Endothelial cell of umbilical vein (primary cell): Measurements from ENCODE around the gene USP7. TPM values are rescaled to one million over a fixed set of nuclear protein-coding genes. Genes with fewer than 3 reads are reported as not detected.

Source experiments
- BruUV-seq: library from RNA; stranded (reverse); fragments of 400-500 nt; replicated peaks from 2 replicates; lab custom pipeline; 2021; lab: Mats Ljungman, UMichigan
- CTCF ChIA-PET: fragments of 300-600, 350-600 bp; sonication (Branson Sonifier 250); formaldehyde crosslinking; loops from one replicate; lab custom pipeline; 2021; ENCODE audit warnings: antibody characterized with exemption, inconsistent platforms; lab: Charles Lee
- POLR2A ChIA-PET: fragments of 300-600, 350-600 bp; sonication (Branson Sonifier 250); formaldehyde crosslinking; loops from one replicate; lab custom pipeline; 2021; ENCODE audit warnings: antibody characterized with exemption, inconsistent platforms; lab: Charles Lee
- DNase-seq: peaks from one replicate; pipeline ENCODE4 v3.0.0-alpha.2; 2011; ENCODE audit warnings: low read depth, low spot score
- FAIRE-seq: peaks from 2 replicates; lab custom pipeline; 2011; peaks lifted over from hg19 to GRCh38; lab: Jason Lieb, UNC
- H2AFZ ChIP-seq: 2 replicates; pipeline ENCODE4 v1.6.0; 2012; ENCODE audit warnings: low read depth, low read length, control low read depth, inconsistent platforms
- H3K27ac ChIP-seq: 2 replicates; pipeline ENCODE4 v1.5.1; 2011; ENCODE audit warnings: low read depth, mild to moderate bottlenecking, control low read depth, low read length, moderate library complexity; ENCODE audit not compliant: insufficient read depth
- H3K27me3 ChIP-seq, 2 experiments: 2 replicates each; pipeline versions ENCODE4 v1.6.0 to v1.6.1; 2011; ENCODE audit warnings: low read length in 2 of 2, mixed read lengths in 1 of 2; ENCODE audit not compliant: control insufficient read depth in 2 of 2, insufficient read depth in 2 of 2
- H3K36me3 ChIP-seq, 2 experiments: 2 replicates in 1 of 2; 3 replicates in 1 of 2; pipeline ENCODE4 v1.5.1; 2011; ENCODE audit warnings: low read length in 2 of 2, mild to moderate bottlenecking in 1 of 2, moderate library complexity in 1 of 2; ENCODE audit not compliant: control insufficient read depth in 2 of 2, insufficient read depth in 2 of 2; ENCODE audit errors: extremely low read depth in 1 of 2
- H3K4me1 ChIP-seq: 3 replicates; pipeline ENCODE4 v1.5.1; 2011; ENCODE audit warnings: mild to moderate bottlenecking, low read length; ENCODE audit not compliant: control insufficient read depth, insufficient read depth; ENCODE audit errors: extremely low read depth
- H3K4me2 ChIP-seq: 2 replicates; pipeline ENCODE4 v1.6.1; 2011; ENCODE audit warnings: low read length, control low read depth, mixed read lengths; ENCODE audit not compliant: insufficient read depth
- H3K4me3 ChIP-seq, 3 experiments: fragments of 200-600 bp in 1 of 3; sonication (generic), shearing (Covaris generic) in 1 of 3; replicated peaks in 1 of 3; 2 replicates each; pipeline ENCODE4 v1.5.1; 2011 to 2016; ENCODE audit warnings: control low read depth in 3 of 3, low read length in 3 of 3, mild to moderate bottlenecking in 2 of 3, inconsistent platforms in 1 of 3, low read depth in 1 of 3, moderate library complexity in 1 of 3; ENCODE audit not compliant: insufficient read depth in 1 of 3
- H3K79me2 ChIP-seq: 2 replicates; pipeline ENCODE4 v1.6.0; 2012; ENCODE audit warnings: low read length, inconsistent platforms; ENCODE audit not compliant: control insufficient read depth, insufficient read depth
- H3K9ac ChIP-seq: replicated peaks from 2 replicates; pipeline ENCODE3; 2011; ENCODE audit warnings: low read length, control low read depth; ENCODE audit not compliant: insufficient read depth; ENCODE audit errors: extremely low read depth
- H3K9me1 ChIP-seq: replicated peaks from 3 replicates; pipeline ENCODE4 v1.6.0; 2011; ENCODE audit warnings: mild to moderate bottlenecking, low read length; ENCODE audit not compliant: control insufficient read depth, insufficient read depth; ENCODE audit errors: extremely low read depth
- H3K9me3 ChIP-seq: replicated peaks from 2 replicates; pipeline ENCODE4 v1.5.1; 2012; ENCODE audit warnings: low read length, inconsistent platforms; ENCODE audit not compliant: control insufficient read depth, insufficient read depth
- H4K20me1 ChIP-seq: replicated peaks from 2 replicates; pipeline ENCODE3; 2011; ENCODE audit warnings: mild to moderate bottlenecking, low read length; ENCODE audit not compliant: control insufficient read depth, insufficient read depth; ENCODE audit errors: extremely low read depth
- EZH2 ChIP-seq: IDR thresholded peaks from 2 replicates; pipeline ENCODE4 v1.6.1; 2012; ENCODE audit warnings: borderline replicate concordance, low read depth, mild to moderate bottlenecking, moderate library complexity, low read length, inconsistent platforms; ENCODE audit not compliant: severe bottlenecking
- FOS ChIP-seq: IDR thresholded peaks from 2 replicates; pipeline ENCODE4 v1.6.1; 2011; ENCODE audit warnings: mild to moderate bottlenecking, low read length, moderate library complexity, borderline replicate concordance; ENCODE audit not compliant: insufficient read depth
- GATA2 ChIP-seq: IDR thresholded peaks from 2 replicates; pipeline ENCODE4 v1.7.0; 2011; ENCODE audit warnings: low read depth, mild to moderate bottlenecking, moderate library complexity, mixed read lengths, low read length; ENCODE audit not compliant: insufficient read length, insufficient read depth
- JUN ChIP-seq: IDR thresholded peaks from 2 replicates; pipeline ENCODE4 v1.6.1; 2011; ENCODE audit warnings: borderline replicate concordance, low read depth; ENCODE audit not compliant: insufficient read length, insufficient read depth
- MYC ChIP-seq: IDR thresholded peaks from one replicate; pipeline ENCODE4 v1.6.1; 2011; ENCODE audit warnings: mild to moderate bottlenecking, low read depth, low read length
- POLR2A ChIP-seq: IDR thresholded peaks from 2 replicates; pipeline ENCODE4 v1.6.1; 2012; ENCODE audit warnings: low read depth, mild to moderate bottlenecking, control low read depth, low read length
- POLR2AphosphoS5 ChIP-seq: IDR thresholded peaks from 2 replicates; pipeline ENCODE4 v1.6.1; 2012; ENCODE audit warnings: low read depth, mild to moderate bottlenecking, control low read depth, low read length, moderate library complexity; ENCODE audit not compliant: insufficient read depth
- dilution Hi-C: fragments of 300-500 bp; cut with MboI; formaldehyde crosslinking; loops from one replicate; pipeline ENCODE4 v1.15.0; 2019; ENCODE audit warnings: low sequenced_read_pairs; ENCODE audit not compliant: extremely low pct_ligation_motif_present
- intact Hi-C: fragments of 100-400 bp; cut with micrococcal nuclease; formaldehyde crosslinking; loops from one replicate; pipeline ENCODE4 v1.10.0; 2022
- polyA plus RNA-seq, 4 experiments: library from polyadenylated mRNA; depleted of rRNA in 3 of 4; stranded (reverse) in 3 of 4; unstranded in 1 of 4; fragments of >200 nt; gene quantifications; 2 replicates each; pipeline versions ENCODE4 v1.2.1 to v1.2.3, GENCODE V29; 2011 to 2012; ENCODE audit warnings: missing spikeins in 1 of 4
- total RNA-seq: library from RNA; stranded (reverse); gene quantifications from 2 replicates; pipeline ENCODE4 v1.2.3, GENCODE V29; 2021
- TF ChIP-seq, protein P1 (sequence below), 2 donors: IDR thresholded peaks; 1 replicate in 1 of 2; 2 replicates in 1 of 2; pipeline ENCODE4 v1.5.1; 2011; ENCODE audit warnings: low read length in 2 of 2, mild to moderate bottlenecking in 2 of 2, moderate library complexity in 2 of 2, control low read depth in 1 of 2, inconsistent platforms in 1 of 2, low read depth in 1 of 2; ENCODE audit not compliant: insufficient read depth in 1 of 2; ENCODE audit errors: extremely low read depth in 1 of 2
- TF ChIP-seq, protein P2 (sequence below): IDR thresholded peaks from 2 replicates; pipeline ENCODE4 v1.6.1; 2011; ENCODE audit not compliant: insufficient read depth, insufficient read length

The USP7 gene
- total and polyA plus RNA-seq, 2 donors (not counting 3 experiments of a cell fraction or from before 2014, with no cell fraction given): 17.7 to 130 TPM

DNA sequence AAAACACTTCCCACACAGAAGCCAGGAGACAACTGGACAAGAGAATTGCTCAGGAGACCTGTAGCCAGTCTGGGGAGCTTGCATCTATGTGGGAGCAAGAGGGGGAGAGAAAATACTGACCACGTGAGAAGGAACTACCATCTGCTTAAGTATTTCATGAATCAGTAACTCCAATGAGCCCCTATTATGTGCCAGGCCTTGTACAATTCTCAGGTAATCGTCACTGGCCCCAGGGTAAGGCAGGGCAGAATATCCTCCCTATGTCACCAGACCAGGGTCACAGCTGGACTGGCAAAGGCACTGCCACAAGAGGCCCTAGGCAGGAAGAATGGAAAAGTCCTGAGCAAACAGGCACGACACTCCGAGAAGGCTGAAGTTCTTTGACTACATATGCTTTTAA, 25.9 kb downstream of the USP7 start:
- Histone ChIP-seq H3K9me1 (no peaks in the 10 kb centered on the region), H2AFZ (no peak overlapping the region), H3K4me3 (no peak overlapping the region), H3K9me3 (no peaks in the 10 kb centered on the region), H3K27ac (no peak overlapping the region), H3K4me2 (no peak overlapping the region), H3K27me3 (no peaks in the 10 kb centered on the region), H3K9ac (no peak overlapping the region), H4K20me1 (peaks cover 9% of the 10 kb centered on the region), H3K36me3 (no peaks in the 10 kb centered on the region), H3K79me2 (peaks cover 99% of the 10 kb centered on the region), H3K4me1 (no peaks in the 10 kb centered on the region)
- dilution Hi-C loops: no loop called here
- ChIA-PET CTCF (interaction anchor here (2.3 to 5.2 kb wide), 2 partner anchors 11 to 71 kb away, joined by 21 to 76 read pairs; no protein-coding TSS in a partner anchor), POLR2A (no interaction called here)
- TF ChIP-seq POLR2A: no peak
- no peak for TF ChIP-seq FOS
- TF ChIP-seq, protein P1, sequence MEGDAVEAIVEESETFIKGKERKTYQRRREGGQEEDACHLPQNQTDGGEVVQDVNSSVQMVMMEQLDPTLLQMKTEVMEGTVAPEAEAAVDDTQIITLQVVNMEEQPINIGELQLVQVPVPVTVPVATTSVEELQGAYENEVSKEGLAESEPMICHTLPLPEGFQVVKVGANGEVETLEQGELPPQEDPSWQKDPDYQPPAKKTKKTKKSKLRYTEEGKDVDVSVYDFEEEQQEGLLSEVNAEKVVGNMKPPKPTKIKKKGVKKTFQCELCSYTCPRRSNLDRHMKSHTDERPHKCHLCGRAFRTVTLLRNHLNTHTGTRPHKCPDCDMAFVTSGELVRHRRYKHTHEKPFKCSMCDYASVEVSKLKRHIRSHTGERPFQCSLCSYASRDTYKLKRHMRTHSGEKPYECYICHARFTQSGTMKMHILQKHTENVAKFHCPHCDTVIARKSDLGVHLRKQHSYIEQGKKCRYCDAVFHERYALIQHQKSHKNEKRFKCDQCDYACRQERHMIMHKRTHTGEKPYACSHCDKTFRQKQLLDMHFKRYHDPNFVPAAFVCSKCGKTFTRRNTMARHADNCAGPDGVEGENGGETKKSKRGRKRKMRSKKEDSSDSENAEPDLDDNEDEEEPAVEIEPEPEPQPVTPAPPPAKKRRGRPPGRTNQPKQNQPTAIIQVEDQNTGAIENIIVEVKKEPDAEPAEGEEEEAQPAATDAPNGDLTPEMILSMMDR (IDR thresholded peaks at IDR 0.05; ENCODE audit: extremely low read depth in 1 of 2, insufficient read depth in 1 of 2, low read depth in 1 of 2, low read length in 2 of 2): no peak
- TF ChIP-seq, protein P2, sequence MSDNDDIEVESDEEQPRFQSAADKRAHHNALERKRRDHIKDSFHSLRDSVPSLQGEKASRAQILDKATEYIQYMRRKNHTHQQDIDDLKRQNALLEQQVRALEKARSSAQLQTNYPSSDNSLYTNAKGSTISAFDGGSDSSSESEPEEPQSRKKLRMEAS: no peak
- TF ChIP-seq MYC: no peak
- no peak for TF ChIP-seq POLR2AphosphoS5
- TF ChIP-seq EZH2: no peak
- no peak for TF ChIP-seq GATA2
- no peak for TF ChIP-seq JUN
- BruUV-seq: no TSS peak
- DNase-seq: no peak
- FAIRE-seq: no peak
- intact Hi-C loops: no loop called here
